ENCODE results near the gene DBNDD1. TPM values are rescaled to one million over a fixed set of nuclear protein-coding genes. Genes with fewer than 3 reads are reported as not detected.

The DBNDD1 gene
- total RNA-seq, 6 experiments from 2014 or later, result 1.9 to 2.6 (median 2.1) TPM

DNA sequence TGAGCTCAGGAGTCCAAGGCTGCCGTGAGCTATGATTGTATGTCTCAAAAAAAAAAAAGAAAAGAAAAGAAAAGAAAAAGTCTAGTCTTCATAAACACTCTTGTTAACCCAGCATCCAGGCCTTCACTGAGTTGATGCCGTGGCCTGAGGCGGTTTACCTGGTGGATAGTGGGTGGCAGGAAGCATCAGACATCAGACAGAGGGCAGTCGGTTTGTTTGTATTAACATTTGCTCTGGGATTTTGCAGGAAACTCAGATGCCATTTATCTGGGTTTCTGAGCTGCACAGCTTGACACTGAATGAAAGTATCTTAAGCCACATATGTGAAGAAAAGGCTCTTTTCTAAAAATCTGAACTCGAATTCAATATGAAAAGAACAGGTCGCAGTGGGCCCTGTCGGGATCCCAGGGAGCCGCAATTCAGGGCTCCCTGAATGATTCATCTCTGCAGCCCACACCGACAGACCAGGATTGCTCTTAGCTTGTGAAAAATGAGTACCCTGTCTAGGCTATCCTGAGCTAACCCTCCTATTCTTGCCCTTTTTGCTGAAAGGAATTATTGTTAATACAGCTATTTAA lies 1.1 kb upstream of the DBNDD1 start:
- TF ChIP-seq, protein P1, sequence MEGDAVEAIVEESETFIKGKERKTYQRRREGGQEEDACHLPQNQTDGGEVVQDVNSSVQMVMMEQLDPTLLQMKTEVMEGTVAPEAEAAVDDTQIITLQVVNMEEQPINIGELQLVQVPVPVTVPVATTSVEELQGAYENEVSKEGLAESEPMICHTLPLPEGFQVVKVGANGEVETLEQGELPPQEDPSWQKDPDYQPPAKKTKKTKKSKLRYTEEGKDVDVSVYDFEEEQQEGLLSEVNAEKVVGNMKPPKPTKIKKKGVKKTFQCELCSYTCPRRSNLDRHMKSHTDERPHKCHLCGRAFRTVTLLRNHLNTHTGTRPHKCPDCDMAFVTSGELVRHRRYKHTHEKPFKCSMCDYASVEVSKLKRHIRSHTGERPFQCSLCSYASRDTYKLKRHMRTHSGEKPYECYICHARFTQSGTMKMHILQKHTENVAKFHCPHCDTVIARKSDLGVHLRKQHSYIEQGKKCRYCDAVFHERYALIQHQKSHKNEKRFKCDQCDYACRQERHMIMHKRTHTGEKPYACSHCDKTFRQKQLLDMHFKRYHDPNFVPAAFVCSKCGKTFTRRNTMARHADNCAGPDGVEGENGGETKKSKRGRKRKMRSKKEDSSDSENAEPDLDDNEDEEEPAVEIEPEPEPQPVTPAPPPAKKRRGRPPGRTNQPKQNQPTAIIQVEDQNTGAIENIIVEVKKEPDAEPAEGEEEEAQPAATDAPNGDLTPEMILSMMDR (IDR thresholded peaks at IDR 0.05), result no peak
- Mint-ChIP-seq H3K9me3 (no peaks in the 10 kb centered on the region), H3K27ac (peak overlapping the region; percentile 87), H3K27me3 (ENCODE audit: insufficient read depth) (peaks cover 2% of the 10 kb centered on the region; the same call in 1 of the 2 replicates), H3K4me1 (ENCODE audit: low read depth) (peaks cover 35% of the 10 kb centered on the region), H3K4me3 (peak overlapping the region; percentile 84), H3K36me3 (ENCODE audit: low read depth) (peaks cover 6% of the 10 kb centered on the region)
- DNase-seq, result no peak

DNA sequence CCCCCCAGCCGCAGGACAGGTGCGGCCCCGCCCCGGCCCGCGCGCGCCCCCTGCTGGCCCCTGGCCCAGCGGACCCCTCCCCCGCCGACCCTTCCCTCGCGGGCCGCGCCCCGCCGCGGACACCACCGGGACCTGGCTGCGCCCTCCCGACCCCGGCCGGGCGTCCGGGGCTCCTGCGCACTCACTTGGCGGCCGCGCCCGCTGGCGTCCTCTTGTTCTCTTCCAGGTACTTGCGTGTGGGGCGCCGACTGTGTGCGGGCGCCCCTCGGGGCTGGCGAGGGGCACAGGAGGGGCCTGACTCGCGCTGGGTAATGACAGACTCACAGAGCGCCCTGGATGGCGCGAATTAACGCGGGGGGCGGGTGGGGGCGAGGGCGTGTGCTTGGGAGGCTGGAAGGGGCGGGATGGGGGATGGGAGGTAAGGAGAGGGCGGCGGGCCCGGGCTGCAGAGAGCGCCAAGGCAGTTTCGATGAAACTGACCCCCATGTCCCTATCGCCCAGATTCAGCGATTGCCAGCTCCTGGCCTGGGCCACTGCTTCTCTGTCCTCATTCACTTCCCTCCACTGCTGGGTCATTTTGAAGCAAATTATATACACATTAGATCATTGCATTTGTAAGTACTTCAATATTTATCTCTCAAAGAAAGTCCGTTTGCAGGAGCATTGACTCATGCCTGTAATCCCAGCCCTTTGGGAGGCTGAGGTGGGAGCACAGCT lies 445 bp upstream of the DBNDD1 start:
- H3K4me3 Mint-ChIP-seq, result peak overlapping the region; percentile 84
- H3K27ac Mint-ChIP-seq, result peak overlapping the region; percentile 87
- H3K27me3 Mint-ChIP-seq (ENCODE audit: insufficient read depth), result peaks cover 2% of the 10 kb centered on the region; the same call in 1 of the 2 replicates
- no peaks in the 10 kb centered on the region for H3K9me3 Mint-ChIP-seq
- peaks cover 6% of the 10 kb centered on the region for H3K36me3 Mint-ChIP-seq (ENCODE audit: low read depth)
- H3K4me1 Mint-ChIP-seq (ENCODE audit: low read depth), result peaks cover 35% of the 10 kb centered on the region
- peak; percentile 79 for DNase-seq
- TF ChIP-seq, protein P1 (IDR thresholded peaks at IDR 0.05), result peak; percentile 38

DNA sequence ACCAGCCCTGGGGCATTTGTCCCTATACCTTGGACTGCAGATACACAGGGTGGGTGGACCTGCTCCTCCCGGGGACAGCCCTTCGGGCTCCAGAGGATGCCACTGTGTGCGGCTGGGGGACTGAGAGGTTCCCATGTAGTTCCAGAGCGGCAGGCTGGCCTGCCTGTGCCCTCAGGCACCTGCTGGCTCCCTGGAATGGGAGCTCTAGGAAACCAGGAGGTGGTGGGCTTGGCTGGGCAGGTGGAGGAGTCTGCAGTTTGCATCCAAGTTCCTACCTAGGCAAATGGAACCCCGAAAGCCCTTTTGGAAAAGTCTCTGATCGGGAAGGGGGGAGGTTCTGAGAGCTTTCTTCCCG lies 982 bp downstream of the DBNDD1 start:
- Mint-ChIP-seq H3K4me1 (ENCODE audit: low read depth) (peaks cover 32% of the 10 kb centered on the region), H3K9me3 (no peaks in the 10 kb centered on the region), H3K27me3 (ENCODE audit: insufficient read depth) (peaks cover 2% of the 10 kb centered on the region; the same call in 1 of the 2 replicates), H3K36me3 (ENCODE audit: low read depth) (peaks cover 6% of the 10 kb centered on the region), H3K27ac (peak overlapping the region; percentile 48; the same call in 1 of the 2 replicates), H3K4me3 (peak overlapping the region; percentile 68; the same call in 1 of the 2 replicates)
- no peak for DNase-seq
- TF ChIP-seq, protein P1 (IDR thresholded peaks at IDR 0.05), result no peak

DNA sequence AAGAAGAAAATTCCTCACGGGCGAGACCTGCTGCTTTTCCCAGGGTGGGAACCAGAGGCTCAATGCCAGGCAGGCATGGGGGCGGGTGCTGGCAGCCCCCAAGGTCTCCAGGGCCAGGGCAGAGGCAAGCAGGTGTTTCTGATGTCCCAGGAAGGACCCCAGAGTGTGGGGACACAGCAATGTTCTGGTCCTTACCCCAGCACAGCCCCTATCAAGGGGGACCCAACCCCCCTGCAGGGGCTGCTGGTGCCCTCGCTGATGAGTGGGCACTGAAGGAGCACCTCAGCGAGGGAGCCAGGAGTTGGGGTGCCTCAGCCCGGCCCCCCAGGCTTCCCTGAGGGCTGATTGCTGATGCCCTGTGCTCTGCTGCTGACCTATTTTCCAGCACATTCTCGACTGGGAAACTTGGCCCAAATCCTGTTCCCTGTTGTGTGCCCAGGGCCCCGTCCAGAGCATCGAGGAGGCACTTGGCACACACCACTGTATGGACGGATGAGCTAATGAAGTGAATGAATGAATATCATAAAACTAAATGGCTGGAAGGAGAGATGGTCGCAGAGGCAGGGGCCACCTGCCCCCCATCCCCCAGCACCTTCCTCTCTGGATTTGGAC lies 2.8 kb downstream of the DBNDD1 start:
- H3K4me1 Mint-ChIP-seq (ENCODE audit: low read depth), result peaks cover 18% of the 10 kb centered on the region
- H3K36me3 Mint-ChIP-seq (ENCODE audit: low read depth), result no peaks in the 10 kb centered on the region
- H3K9me3 Mint-ChIP-seq, result no peaks in the 10 kb centered on the region
- no peak overlapping the region for H3K27ac Mint-ChIP-seq
- H3K27me3 Mint-ChIP-seq (ENCODE audit: insufficient read depth), result peaks cover 4% of the 10 kb centered on the region
- no peak for DNase-seq
- TF ChIP-seq, protein P1 (IDR thresholded peaks at IDR 0.05), result no peak
- H3K4me3 Mint-ChIP-seq, result no peak overlapping the region

DNA sequence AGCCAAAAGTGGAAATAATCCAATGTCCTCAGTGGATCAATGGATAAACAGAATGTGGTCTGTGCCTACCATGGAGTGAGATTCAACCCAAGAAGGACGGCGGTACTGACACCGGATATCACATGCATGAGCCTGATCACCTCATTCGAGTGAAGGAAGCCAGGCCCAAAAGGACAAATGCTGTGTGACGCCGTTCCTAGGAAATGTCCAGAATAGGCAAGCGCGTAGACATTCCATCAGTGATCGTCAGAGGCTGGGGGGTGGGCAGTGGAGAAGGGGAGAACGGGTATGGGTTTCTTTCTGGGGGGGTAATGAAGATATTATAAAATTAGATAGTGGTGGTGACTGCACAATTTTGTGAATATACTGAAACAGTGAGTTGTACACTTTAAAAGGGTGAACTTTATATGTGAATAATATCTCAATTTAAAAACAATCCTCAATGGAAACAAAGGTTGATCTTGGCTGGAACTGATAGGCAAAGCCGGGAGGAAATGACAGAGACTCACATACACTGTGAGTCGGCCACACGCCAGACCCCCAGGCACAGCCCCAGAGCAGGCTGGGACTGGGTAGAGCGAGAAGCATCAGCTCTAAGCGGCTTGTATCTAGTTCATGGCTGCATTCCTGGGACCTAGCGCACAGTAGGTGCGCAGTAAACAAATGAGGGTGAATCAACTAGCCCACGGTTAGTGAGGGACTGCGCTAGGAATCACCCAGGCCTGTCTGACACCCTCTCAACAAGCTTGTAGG lies 3.5 kb downstream of the DBNDD1 start:
- Mint-ChIP-seq H3K36me3 (ENCODE audit: low read depth) (no peaks in the 10 kb centered on the region), H3K4me3 (no peak overlapping the region), H3K9me3 (no peaks in the 10 kb centered on the region), H3K27me3 (ENCODE audit: insufficient read depth) (peaks cover 4% of the 10 kb centered on the region), H3K4me1 (ENCODE audit: low read depth) (peaks cover 11% of the 10 kb centered on the region), H3K27ac (no peak overlapping the region)
- DNase-seq, result no peak
- TF ChIP-seq, protein P1 (IDR thresholded peaks at IDR 0.05), result no peak

Measured in HFFc6 (cell line).